Panc1 (cell line): ENCODE measurements around the gene UBXN1.

Experiments used
- POLR2AphosphoS5 ChIP-seq: IDR thresholded peaks from 2 replicates; pipeline ENCODE4 v1.6.1; 2012; ENCODE audit warnings: mild to moderate bottlenecking, low read depth, low read length, moderate library complexity
- REST ChIP-seq, 2 experiments: IDR thresholded peaks; 2 replicates each; pipeline ENCODE4 v1.6.1; 2011 to 2012; ENCODE audit warnings: low read depth in 2 of 2, control low read depth in 1 of 2, low read length in 1 of 2, mild to moderate bottlenecking in 1 of 2, moderate library complexity in 1 of 2; ENCODE audit not compliant: insufficient read depth in 1 of 2
- SIN3A ChIP-seq: IDR thresholded peaks from 2 replicates; pipeline ENCODE4 v1.6.1; 2012; ENCODE audit warnings: low read depth, mild to moderate bottlenecking, low read length, moderate library complexity, borderline replicate concordance; ENCODE audit not compliant: insufficient read depth
- TF ChIP-seq, protein P1 (sequence below): fragments of 450-650 bp; IDR thresholded peaks from 2 replicates; pipeline ENCODE4 v1.5.1; 2017; ENCODE audit warnings: mild to moderate bottlenecking

DNA sequence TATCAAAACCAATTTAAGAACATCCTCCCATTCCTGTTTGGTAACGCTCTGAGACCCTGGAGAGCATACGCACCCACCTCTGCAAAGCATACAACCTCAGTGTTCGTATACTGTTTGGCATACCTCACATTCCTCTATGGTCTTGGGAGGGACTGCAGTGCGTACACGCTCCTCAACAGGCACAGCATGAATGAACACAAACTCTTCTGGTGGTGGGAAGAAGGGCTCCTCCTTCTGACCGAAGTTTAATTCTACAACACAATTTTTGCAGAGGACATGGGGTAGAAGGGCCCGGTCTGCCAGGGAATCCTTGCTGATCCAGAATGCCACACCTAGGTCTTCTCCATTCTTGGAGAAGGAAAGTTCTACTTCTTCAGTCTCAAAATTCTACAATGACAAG is 43.1 kb upstream of the UBXN1 start:
- TF ChIP-seq, protein P1, sequence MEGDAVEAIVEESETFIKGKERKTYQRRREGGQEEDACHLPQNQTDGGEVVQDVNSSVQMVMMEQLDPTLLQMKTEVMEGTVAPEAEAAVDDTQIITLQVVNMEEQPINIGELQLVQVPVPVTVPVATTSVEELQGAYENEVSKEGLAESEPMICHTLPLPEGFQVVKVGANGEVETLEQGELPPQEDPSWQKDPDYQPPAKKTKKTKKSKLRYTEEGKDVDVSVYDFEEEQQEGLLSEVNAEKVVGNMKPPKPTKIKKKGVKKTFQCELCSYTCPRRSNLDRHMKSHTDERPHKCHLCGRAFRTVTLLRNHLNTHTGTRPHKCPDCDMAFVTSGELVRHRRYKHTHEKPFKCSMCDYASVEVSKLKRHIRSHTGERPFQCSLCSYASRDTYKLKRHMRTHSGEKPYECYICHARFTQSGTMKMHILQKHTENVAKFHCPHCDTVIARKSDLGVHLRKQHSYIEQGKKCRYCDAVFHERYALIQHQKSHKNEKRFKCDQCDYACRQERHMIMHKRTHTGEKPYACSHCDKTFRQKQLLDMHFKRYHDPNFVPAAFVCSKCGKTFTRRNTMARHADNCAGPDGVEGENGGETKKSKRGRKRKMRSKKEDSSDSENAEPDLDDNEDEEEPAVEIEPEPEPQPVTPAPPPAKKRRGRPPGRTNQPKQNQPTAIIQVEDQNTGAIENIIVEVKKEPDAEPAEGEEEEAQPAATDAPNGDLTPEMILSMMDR = no peak; the same call in 1 of the 2 replicates
- TF ChIP-seq POLR2AphosphoS5 (no peak), REST (IDR thresholded peaks at IDR 0.05; ENCODE audit: insufficient read depth in 1 of 2, low read depth in 2 of 2, low read length in 1 of 2) (no peak), SIN3A (no peak)
